Nephron (organoid): Measurements from ENCODE around the gene INPP5J.

Source experiments
- H3K27ac Mint-ChIP-seq, 3 experiments: 2 replicates each; pipeline ENCODE4 v1.8.0; 2020; ENCODE audit warnings: mixed read lengths in 3 of 3, mild to moderate bottlenecking in 2 of 3, moderate library complexity in 1 of 3
- H3K27me3 Mint-ChIP-seq: 2 replicates; pipeline ENCODE4 v1.8.0; 2021; ENCODE audit warnings: low read depth, mild to moderate bottlenecking, moderate library complexity, mixed read lengths
- H3K36me3 Mint-ChIP-seq: 2 replicates; pipeline ENCODE4 v1.8.0; 2020; ENCODE audit warnings: low read depth, mixed read lengths
- H3K4me1 Mint-ChIP-seq: 2 replicates; pipeline ENCODE4 v1.8.0; 2020; ENCODE audit warnings: mixed read lengths
- H3K4me3 Mint-ChIP-seq, 3 experiments: 2 replicates each; pipeline ENCODE4 v1.8.0; 2020; ENCODE audit warnings: mild to moderate bottlenecking in 3 of 3, mixed read lengths in 3 of 3, moderate library complexity in 2 of 3
- H3K9me3 Mint-ChIP-seq: 2 replicates; pipeline ENCODE4 v1.8.0; 2020; ENCODE audit warnings: mixed read lengths
- CTCF ChIP-seq, 3 experiments: fragments of 200-600 bp; sonication (generic); IDR thresholded peaks; one replicate each; pipeline ENCODE4 v1.5.0; 2021; ENCODE audit warnings: antibody characterized with exemption in 3 of 3; ENCODE audit not compliant: unreplicated experiment in 3 of 3

The INPP5J gene

GRCh38 chr22:31104869-31105268 lies 17.9 kb upstream of the INPP5J start:
- no peak overlapping the region for H3K4me3 Mint-ChIP-seq
- no peaks in the 10 kb centered on the region for H3K9me3 Mint-ChIP-seq
- H3K36me3 Mint-ChIP-seq, result peaks cover 16% of the 10 kb centered on the region
- peak; percentile 40 to 59 (median 40) for TF ChIP-seq CTCF (IDR thresholded peaks at IDR 0.05; ENCODE audit: unreplicated experiment in 3 of 3)
- peaks cover 6% of the 10 kb centered on the region for H3K4me1 Mint-ChIP-seq
- peaks cover 4% of the 10 kb centered on the region for H3K27me3 Mint-ChIP-seq
- H3K27ac Mint-ChIP-seq, result no peak overlapping the region

DNA sequence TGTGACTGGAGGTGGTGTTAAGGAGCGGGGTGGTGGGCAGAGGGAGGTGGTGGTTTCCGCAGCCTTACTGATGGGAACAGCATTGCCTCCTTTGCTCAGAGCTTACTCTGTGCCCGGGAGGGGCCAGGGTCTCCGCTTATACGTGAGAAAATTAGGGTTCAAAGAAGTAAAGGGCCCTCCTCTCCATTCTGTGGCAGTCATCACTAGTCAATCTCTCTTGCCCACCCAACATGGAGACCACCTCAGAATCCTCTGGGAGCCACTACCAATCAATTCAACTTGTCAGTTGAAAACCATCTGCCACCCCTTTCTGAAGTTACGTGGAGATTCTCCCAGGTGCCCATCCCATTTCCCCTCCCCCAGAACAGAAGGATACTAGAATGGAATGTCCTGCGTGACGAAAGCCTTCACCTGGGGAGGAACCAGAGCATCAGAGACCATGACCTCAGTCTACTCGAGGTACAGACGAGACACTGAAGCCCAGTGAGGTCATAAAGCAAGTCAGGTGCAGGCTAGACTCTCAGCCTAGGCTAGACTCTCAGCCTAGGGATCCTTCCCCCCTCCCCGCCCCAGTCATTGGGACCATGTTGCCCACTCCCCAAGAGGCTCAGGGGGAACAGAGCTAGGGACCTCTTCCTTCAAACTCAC lies 17.4 kb upstream of the INPP5J start:
- peaks cover 6% of the 10 kb centered on the region for H3K4me1 Mint-ChIP-seq
- H3K4me3 Mint-ChIP-seq, result peak overlapping the region in 2 of 3 experiments; percentile 84 to 94
- H3K36me3 Mint-ChIP-seq, result peaks cover 12% of the 10 kb centered on the region
- H3K27ac Mint-ChIP-seq, result no peak overlapping the region
- no peak for TF ChIP-seq CTCF (IDR thresholded peaks at IDR 0.05; ENCODE audit: unreplicated experiment in 3 of 3)
- no peaks in the 10 kb centered on the region for H3K9me3 Mint-ChIP-seq
- peaks cover 4% of the 10 kb centered on the region for H3K27me3 Mint-ChIP-seq

DNA sequence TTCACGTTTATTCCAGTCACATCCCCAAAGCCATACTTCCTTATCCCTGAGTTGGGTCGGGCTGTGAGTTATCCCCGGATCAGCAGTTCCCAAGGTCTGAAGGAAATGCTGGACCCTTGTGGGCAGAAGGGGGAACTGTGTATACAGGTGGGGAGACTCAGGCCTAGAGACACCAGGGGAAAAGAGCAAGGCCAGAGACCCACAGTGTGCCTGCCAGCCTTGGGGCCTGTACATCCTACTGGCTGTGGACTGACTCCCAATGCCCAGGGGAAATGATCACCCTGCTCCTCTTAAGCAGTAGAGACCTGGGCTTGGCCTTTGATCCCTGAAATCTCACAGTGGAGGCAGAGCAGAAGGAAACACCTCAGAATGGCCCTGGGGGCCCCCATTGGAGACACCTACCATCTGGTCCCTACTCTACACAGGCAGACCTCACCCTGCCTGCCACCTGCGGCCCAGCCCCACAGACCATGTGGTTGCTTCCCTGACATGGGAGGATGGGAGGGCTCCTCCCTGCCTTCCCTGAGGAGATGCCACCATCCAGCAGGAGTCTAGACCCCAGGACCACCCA lies 16.7 kb upstream of the INPP5J start:
- Mint-ChIP-seq H3K36me3 (peaks cover 9% of the 10 kb centered on the region), H3K27ac (peak overlapping the region in 1 of 3 experiments; percentile 82), H3K4me1 (peaks cover 6% of the 10 kb centered on the region), H3K27me3 (peaks cover 4% of the 10 kb centered on the region), H3K4me3 (peak overlapping the region; percentile 82 to 94 (median 84)), H3K9me3 (no peaks in the 10 kb centered on the region)
- TF ChIP-seq CTCF (IDR thresholded peaks at IDR 0.05; ENCODE audit: unreplicated experiment in 3 of 3), result no peak

DNA sequence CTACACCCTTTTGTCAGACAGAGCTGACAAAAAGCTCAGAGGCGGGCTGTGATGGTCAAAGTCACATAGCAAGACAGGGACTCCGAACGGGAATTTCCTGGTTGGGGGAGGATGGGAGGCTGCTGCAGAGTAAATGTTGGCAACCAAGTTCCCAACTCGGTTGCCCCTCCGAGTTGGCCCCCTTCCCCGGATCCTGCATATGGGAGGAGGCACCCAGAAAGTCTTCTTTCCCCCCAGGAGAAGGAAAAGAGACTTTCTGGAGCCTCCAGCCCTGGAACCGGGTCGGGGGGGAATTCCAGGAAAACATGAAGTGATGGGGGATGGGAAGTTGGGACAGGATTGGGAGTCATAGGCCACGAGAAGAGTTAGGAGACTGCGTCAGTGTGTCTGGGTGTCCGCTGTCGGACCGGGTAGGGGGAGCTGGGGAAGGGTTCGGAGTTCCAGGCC lies 16.0 kb upstream of the INPP5J start:
- Mint-ChIP-seq H3K9me3 (no peaks in the 10 kb centered on the region), H3K36me3 (peaks cover 5% of the 10 kb centered on the region), H3K4me1 (peaks cover 6% of the 10 kb centered on the region), H3K4me3 (peak overlapping the region; percentile 82 to 94 (median 84)), H3K27me3 (peaks cover 4% of the 10 kb centered on the region), H3K27ac (peak overlapping the region; percentile 71 to 82 (median 79))
- TF ChIP-seq CTCF (IDR thresholded peaks at IDR 0.05; ENCODE audit: unreplicated experiment in 3 of 3), result no peak

DNA sequence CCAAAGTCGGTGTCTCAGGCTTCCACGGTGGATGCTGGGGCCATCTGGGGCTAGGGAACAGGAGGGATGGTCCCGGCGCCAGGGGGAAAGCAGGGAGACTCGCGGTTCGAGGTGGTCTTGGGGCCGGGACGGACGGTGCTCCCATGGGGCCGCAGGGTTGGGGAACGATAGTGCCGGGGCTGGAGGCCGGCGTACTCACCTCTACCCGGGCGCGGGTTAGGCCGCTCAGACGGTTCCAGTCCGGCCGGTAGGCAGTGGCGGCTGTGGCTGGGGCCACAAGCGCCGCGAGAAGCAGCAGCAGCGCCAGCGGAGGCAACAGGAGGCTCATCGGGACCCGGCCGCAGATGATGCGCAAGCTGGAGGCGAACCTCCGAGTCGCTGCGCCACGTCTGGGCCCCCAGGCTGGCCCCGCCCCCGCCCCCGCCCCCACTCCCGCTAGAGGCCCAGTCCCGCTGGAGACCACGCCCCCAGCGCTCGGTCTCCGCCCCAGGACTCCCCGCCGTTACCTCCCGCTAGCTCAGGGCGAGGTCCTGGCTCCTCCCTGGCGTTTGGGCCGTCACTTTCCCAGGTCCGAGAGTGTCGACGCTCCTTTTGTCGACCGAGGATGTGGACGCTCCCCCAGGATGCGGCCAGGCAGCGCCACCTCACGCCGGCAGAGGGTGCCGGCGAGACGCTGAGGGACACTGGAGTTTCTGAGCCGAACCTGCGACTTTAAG lies 15.4 kb upstream of the INPP5J start, which contains the start of gene SELENOM:
SELENOM (minus strand) TSS at position 391 of the 716 bp plus-strand sequence; CDS start at position 328, 63 bp downstream.
- Mint-ChIP-seq H3K27me3 (peaks cover 7% of the 10 kb centered on the region), H3K4me3 (peak within 1 kb of the TSS; percentile 82 to 94 (median 84)), H3K36me3 (no peaks in the 10 kb centered on the region), H3K9me3 (no peaks in the 10 kb centered on the region), H3K27ac (peak within 1 kb of the TSS; percentile 71 to 82 (median 79)), H3K4me1 (peaks cover 6% of the 10 kb centered on the region)
- peak; percentile 93 to 97 (median 96) for TF ChIP-seq CTCF (IDR thresholded peaks at IDR 0.05; ENCODE audit: unreplicated experiment in 3 of 3)
